K562 treated with DMSO at 1 percent for 12 hours (cell line): ENCODE data around the gene OTUD7B. TPM values are rescaled to one million over a fixed set of nuclear protein-coding genes. Genes with fewer than 3 reads are reported as not detected.

Experiments
- total RNA-seq: library from RNA; unstranded; fragments of 300-600 nt; gene quantifications from 2 replicates; pipeline ENCODE4 v1.2.3, GENCODE V29; 2022; ENCODE audit not compliant: insufficient read depth

Gene OTUD7B
- total RNA-seq: 1.1 and 5.3 TPM in 2 replicates

DNA sequence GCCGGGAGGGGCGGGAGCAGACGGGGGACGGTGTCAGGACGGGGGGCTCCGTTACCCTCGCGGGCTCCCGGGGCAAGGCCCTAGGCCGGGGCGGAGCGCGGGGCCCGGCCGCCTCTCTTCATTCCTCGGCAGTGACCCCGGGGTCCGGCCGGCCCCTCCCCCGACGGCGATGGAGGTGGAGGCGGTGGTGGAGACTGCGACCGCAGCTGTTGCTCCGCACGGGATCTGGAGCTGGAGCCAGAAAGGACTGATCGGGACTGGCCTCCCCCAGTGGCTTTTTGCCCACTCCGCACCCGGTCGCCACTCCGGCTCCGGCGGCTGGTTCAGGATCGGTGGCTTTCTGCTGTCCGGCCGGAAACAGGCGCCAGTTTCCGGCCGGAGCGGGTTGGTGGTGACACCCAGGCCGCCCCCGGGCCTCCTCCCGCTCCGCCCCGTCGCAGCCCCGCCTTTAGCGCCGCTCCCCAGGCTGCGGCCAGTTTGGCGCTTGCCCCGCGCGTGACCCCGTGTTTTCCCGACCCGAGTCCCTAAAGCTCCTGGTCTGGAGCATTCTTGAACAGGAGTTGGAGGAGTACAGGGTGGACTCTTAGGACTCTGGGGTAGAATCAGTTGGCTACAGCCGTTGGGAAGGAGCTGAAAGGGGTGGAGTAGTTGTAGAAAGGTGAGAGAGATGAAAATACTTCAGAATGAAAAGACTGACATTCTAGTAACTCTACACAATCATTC lies at the start of gene OTUD7B:
Gene OTUD7B, minus strand, starts transcription at position 334 of the 723 bp plus-strand sequence. CDS start 33,216 bp downstream, outside the sequence.

DNA sequence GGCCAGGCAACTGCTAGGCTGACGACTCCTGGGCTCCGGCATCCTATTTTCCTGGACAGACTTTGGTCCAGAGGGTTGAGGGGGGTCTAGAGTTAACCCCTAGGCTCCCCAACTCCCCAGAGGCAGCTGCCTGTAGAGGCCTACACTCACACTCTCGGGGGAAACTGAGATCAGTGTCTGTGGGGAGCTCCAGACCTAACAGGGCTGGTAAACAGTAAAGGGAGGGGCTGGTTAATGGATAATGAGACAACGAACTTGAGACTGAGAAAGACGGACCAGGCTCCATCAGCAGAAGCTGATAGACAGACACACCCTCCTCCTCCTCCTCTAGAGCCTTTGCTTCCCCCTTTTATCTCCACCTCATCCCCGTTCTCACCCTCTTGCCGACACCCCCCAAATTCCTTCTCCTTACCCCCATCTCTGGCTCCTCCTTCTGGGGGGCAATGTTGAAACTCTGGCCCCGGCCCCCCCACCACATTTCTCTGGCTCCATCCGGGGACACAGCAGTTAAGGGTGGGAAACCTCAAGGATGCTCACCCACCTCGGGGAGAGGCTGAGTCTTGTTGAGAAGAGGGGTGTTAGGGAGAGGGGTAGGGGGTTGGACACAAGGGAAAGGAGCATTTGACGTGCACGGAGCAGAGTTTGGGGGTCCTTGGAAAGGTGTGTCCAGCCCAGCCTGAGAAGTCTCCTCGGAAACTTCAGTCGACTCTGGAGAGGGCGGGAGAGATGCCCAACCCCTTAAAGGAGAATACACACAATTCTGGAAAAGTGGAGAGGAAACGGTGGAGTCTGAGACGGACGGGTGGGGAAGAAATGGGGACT lies 74.1 kb downstream of the OTUD7B start, which contains the start of gene MTMR11:
Gene MTMR11, minus strand, starts transcription at position 710 of the 822 bp plus-strand sequence. Its CDS starts 232 bp downstream, at position 478.

DNA sequence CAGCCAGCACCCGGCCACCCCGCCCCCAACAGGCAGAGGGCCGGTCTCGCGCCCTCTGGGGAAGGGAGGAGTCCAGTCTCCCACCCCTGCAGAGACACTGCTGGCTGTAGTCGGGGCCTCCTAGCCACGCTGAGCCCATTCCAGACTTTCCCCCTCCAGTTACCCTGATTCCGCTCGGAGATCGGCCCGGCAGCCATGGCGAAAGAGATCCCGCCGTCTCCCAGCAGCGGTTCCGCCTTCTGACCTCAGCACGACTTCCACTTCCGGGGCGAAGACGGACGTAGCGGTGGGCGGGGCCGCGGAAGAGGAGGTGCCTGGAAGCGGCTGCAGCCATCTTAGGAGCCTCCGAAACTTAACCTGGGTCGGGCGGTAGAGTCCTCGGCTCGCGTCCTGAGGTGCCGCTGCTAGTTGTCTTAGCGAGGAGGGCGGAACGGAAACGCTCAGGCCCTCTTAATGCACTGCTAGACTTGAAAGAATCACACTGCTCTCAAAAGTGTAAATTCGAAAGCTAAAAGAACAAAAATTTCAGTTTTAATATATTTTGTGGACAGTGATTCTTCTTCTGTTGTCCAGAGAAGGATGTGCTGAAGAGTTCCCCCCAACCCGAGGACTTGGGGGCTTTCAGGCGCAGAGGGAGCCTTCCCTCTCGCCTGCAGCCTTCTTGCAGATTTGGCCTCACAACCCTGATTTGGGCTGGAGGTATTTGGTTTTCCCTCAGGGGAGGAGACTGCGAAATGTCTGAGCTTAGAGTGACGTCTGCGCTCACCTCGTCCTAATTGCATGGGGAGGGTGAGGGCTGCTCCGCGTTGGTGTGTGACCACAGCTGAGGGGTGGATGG lies 82.7 kb downstream of the OTUD7B start, which contains the start of gene SF3B4:
Gene SF3B4, minus strand, starts transcription at position 241 of the 838 bp plus-strand sequence. Its CDS starts 44 bp downstream, at position 197.

DNA sequence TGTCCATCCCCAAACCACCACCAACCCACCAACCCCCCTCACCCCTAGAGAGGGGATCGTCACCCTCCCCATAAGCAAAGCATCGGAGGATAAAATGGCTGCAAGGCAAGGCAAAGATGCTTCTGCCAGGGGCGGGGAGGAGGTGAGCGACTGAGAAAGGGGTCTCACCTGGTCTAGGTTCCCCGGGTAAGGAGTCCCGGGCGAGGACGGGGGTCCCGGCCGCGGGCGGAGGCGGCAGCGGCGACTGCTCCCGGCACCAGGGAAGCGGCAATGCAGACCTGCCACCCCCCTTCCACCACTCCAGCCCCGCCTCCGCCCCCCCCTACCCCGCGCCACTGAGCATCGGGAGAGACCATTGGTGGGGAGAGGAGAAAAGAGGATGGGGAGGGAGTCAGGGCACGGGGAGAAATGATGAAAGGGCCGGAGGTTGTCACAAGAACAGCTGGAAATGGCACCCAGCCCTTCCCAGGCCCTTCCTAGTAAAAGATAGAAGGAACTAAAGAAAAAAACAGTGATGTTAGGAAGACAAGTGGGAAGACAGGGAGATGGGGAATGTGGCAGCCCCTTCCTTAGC lies 92.9 kb downstream of the OTUD7B start, which contains the start of gene SV2A:
Gene SV2A, minus strand, starts transcription at position 274 of the 574 bp plus-strand sequence. CDS start 4,004 bp downstream, outside the sequence.

DNA sequence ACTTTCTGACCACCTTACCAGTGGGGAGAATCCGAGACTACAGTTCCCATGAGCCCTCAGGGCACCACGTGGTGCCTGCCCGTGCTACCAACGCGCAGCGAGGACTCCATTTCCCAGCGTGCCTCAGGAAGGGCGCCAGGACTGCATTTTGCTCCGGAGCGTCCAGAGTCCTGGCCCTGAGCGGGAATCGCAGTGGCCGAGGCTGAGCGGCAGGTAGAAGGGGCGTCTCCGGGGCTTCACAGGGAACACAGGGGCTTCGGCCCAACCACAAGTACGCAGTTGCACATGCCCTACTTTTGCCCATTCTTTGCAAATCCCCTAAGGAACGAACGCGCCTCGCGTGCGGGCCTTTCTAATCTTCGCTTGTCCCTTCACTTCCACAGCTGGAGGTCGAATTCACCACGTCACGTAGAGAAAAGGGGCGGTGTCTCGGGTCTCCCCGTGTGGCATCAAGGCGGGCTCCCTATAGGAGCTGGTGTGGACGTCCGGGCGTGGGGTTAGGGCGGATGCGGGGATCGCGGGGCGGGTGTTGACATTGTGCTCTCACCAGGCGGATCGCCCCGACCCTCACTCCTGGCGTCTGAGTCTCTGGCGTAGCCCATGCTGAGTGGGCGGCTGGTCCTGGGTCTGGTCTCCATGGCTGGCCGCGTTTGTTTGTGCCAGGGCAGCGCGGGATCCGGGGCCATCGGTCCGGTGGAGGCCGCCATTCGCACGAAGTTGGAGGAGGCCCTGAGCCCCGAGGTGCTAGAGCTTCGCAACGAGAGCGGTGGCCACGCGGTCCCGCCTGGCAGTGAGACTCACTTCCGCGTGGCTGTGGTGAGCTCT lies 110.9 kb downstream of the OTUD7B start, which contains the start of gene BOLA1:
Gene BOLA1, plus strand, starts transcription at position 109 of the 825 bp plus-strand sequence. Its CDS starts 492 bp downstream, at position 601.

Other genes with a start within 250 kb of the OTUD7B start
- gene FCGR1A, start 228.0 kb downstream of the OTUD7B start, total RNA-seq: 5.3 and 8.6 TPM in 2 replicates
- gene BOLA1, start 111.2 kb downstream of the OTUD7B start, total RNA-seq: 2.1 and 2.3 TPM in 2 replicates
- gene SV2A, start 92.9 kb downstream of the OTUD7B start, total RNA-seq: 0.17 TPM in 1 of 2 replicates, not detected in the other
- 44.0 and 64.4 TPM in 2 replicates for gene SF3B4, start 82.9 kb downstream of the OTUD7B start, total RNA-seq
- 0.65 and 0.74 TPM in 2 replicates for gene MTMR11, start 73.8 kb downstream of the OTUD7B start, total RNA-seq
- gene VPS45, start 57.0 kb upstream of the OTUD7B start, total RNA-seq: 18.5 and 33.0 TPM in 2 replicates
- gene PLEKHO1, start 139.2 kb upstream of the OTUD7B start, total RNA-seq: 11.1 and 13.1 TPM in 2 replicates
- 18.0 and 41.7 TPM in 2 replicates for gene ANP32E, start 225.4 kb upstream of the OTUD7B start, total RNA-seq
- 1.4 and 1.9 TPM in 2 replicates for gene CA14, start 247.0 kb upstream of the OTUD7B start, total RNA-seq